Measurements from ENCODE around the gene PRKD3.

Gene PRKD3

GRCh38 chr2:37322368-37322767 is 2.3 kb downstream of the PRKD3 start:
- ChIA-PET CTCF (interaction anchor here (1.3 to 2.9 kb wide), 6 partner anchors 9 to 74 kb away, joined by 4 to 7 read pairs (median 4); no protein-coding TSS in a partner anchor), POLR2A (no interaction called here)
- no peak for TF ChIP-seq CTCF (IDR thresholded peaks at IDR 0.05; ENCODE audit: control extremely low read depth, extremely low read depth, low read depth, missing control alignments)
- no peak for DNase-seq (ENCODE audit: extremely low spot score)

GRCh38 chr2:37321029-37321682 is 3.5 kb downstream of the PRKD3 start:
- TF ChIP-seq CTCF (IDR thresholded peaks at IDR 0.05; ENCODE audit: control extremely low read depth, extremely low read depth, low read depth, missing control alignments): no peak
- CTCF ChIA-PET: interaction anchor here (1.9 to 2.9 kb wide), 3 partner anchors 9 to 75 kb away, joined by 4 to 7 read pairs (median 6); no protein-coding TSS in a partner anchor
- POLR2A ChIA-PET: interaction anchor here (0.6 kb wide), 1 partner anchor 11 kb away, joined by 5 read pairs; no protein-coding TSS in a partner anchor
- no peak for DNase-seq (ENCODE audit: extremely low spot score)

- CTCF ChIA-PET: interaction anchor here (0.9 to 2.0 kb wide), 4 partner anchors 8 to 557 kb away, joined by 4 to 6 read pairs (median 4); no protein-coding TSS in a partner anchor
- POLR2A ChIA-PET: no interaction called here
- no peak for DNase-seq (ENCODE audit: extremely low spot score)
- no peak for TF ChIP-seq CTCF (IDR thresholded peaks at IDR 0.05; ENCODE audit: control extremely low read depth, extremely low read depth, low read depth, missing control alignments)
Observed at GRCh38 chr2:37319754-37320609, 4.7 kb downstream of the PRKD3 start.

- ChIA-PET CTCF (interaction anchor here (0.7 to 1.3 kb wide), 3 partner anchors 9 to 97 kb away, joined by 3 to 6 read pairs (median 3); no protein-coding TSS in a partner anchor), POLR2A (no interaction called here)
- peak; percentile 30 for DNase-seq (ENCODE audit: extremely low spot score)
Observed at GRCh38 chr2:37318401-37318800, 6.2 kb downstream of the PRKD3 start.

GRCh38 chr2:37317746-37318145 is 6.9 kb downstream of the PRKD3 start:
- DNase-seq (ENCODE audit: extremely low spot score): no peak
- no peak for TF ChIP-seq CTCF (IDR thresholded peaks at IDR 0.05; ENCODE audit: control extremely low read depth, extremely low read depth, low read depth, missing control alignments)
- ChIA-PET POLR2A (interaction anchor here (0.7 kb wide), 1 partner anchor 10 kb away, joined by 3 read pairs; no protein-coding TSS in a partner anchor), CTCF (interaction anchor here (0.6 to 1.6 kb wide), 5 partner anchors 13 to 97 kb away, joined by 3 to 6 read pairs (median 4); no protein-coding TSS in a partner anchor)

More at GRCh38 chr2:37318401-37318800, 6.2 kb downstream of the PRKD3 start:
- TF ChIP-seq CTCF (IDR thresholded peaks at IDR 0.05; ENCODE audit: control extremely low read depth, extremely low read depth, low read depth, missing control alignments): no peak

- no peak for DNase-seq (ENCODE audit: extremely low spot score)
- ChIA-PET POLR2A (no interaction called here), CTCF (interaction anchor here (1.3 to 1.6 kb wide), 3 partner anchors 11 to 561 kb away, joined by 3 to 6 read pairs (median 3); no protein-coding TSS in a partner anchor)
- TF ChIP-seq CTCF (IDR thresholded peaks at IDR 0.05; ENCODE audit: control extremely low read depth, extremely low read depth, low read depth, missing control alignments): no peak
Observed at GRCh38 chr2:37316181-37316580, 8.5 kb downstream of the PRKD3 start.
